H1 (cell line): Measurements from ENCODE around the gene SMARCA4. TPM values are rescaled to one million over a fixed set of nuclear protein-coding genes. Genes with fewer than 3 reads are reported as not detected.

Source experiments
- CBX5 ChIP-seq: fragments of 300-800, 300-1000 bp; sonication (generic); IDR thresholded peaks from 2 replicates; pipeline ENCODE4 v1.7.1; 2016; ENCODE audit warnings: antibody characterized with exemption, low read length, low read depth
- MAFK ChIP-seq: IDR thresholded peaks from 2 replicates; pipeline ENCODE4 v1.6.1; 2012; ENCODE audit warnings: low read depth, mild to moderate bottlenecking, improper control_type of control experiment, low read length
- POU5F1 ChIP-seq: IDR thresholded peaks from 2 replicates; pipeline ENCODE4 v1.6.1; 2011; ENCODE audit warnings: low read depth, mild to moderate bottlenecking, low read length, moderate library complexity
- polyA plus RNA-seq, 7 experiments: library from polyadenylated mRNA; depleted of rRNA in 3 of 7; stranded (reverse) in 5 of 7; unstranded in 2 of 7; fragments of >200 nt in 5 of 7; fragments of 200-250 nt in 2 of 7; gene quantifications; 1 replicate in 5 of 7; 2 replicates in 1 of 7; 4 replicates in 1 of 7; pipeline versions ENCODE4 v1.2.1 to v1.2.3, GENCODE V29; 2011 to 2013; ENCODE audit warnings: missing spikeins in 2 of 7, mixed read lengths in 2 of 7
- total RNA-seq: library from RNA; stranded (reverse); fragmentation: NEBNext Ultra II Directional; extraction: Animal tissue kit (Norgen Biotek cat#: 25700); gene quantifications from 2 replicates; pipeline ENCODE4 v1.2.1, GENCODE V29; 2021

The SMARCA4 gene
- total and polyA plus RNA-seq, 2 of the 8 experiments (the other 6 are each of a cell fraction or from before 2014, with no cell fraction given) = 86.4 to 263 TPM

- TF ChIP-seq POU5F1 (no peak), CBX5 (no peak), MAFK (no peak)
Measured at GRCh38 chr19:10986301-10987127, 25.7 kb downstream of the SMARCA4 start (continued).
